Measurements from ENCODE around the gene PDE7B.

The PDE7B gene

DNA sequence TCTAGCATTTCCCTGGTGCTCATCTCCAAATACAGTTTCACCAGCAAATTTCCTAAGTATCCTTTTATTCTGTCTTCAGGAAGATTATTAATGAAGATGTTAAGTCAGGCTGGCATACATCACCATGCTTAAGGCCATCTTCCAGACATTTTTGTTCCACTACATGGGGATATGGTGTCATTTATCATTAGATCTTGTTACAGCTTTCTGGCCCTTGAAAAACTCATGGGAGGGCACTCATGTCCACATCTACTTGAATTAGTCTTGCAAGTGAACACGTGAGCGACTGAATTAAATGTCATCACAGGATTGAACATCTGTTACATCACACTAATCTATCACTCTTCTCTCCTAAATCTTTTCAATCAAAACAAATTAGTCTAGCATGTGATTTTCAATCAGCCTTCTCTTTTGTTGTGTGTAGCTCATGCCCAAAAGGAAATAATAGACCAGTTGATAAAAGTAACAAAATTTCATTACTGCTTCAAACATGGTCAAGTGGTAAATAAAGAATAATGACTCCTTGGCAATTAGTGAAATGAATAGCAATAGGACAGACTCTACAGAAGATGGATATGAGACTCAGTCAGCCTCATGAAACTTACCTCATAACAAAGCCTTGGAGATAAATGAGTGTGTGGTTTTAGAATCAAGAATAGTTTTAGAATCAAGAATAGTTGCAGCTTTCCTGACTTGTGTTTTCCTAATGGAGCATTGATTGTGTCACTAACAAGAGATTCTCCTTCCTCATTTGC, 318.1 kb downstream of the PDE7B start:
- no peak for DNase-seq (ENCODE audit: extremely low spot score)
- POLR2A ChIA-PET: no interaction called here
- CTCF ChIA-PET: interaction anchor here (0.5 kb wide), 1 partner anchor 1853 kb away, joined by 3 read pairs; no protein-coding TSS in a partner anchor
- TF ChIP-seq, protein P1, sequence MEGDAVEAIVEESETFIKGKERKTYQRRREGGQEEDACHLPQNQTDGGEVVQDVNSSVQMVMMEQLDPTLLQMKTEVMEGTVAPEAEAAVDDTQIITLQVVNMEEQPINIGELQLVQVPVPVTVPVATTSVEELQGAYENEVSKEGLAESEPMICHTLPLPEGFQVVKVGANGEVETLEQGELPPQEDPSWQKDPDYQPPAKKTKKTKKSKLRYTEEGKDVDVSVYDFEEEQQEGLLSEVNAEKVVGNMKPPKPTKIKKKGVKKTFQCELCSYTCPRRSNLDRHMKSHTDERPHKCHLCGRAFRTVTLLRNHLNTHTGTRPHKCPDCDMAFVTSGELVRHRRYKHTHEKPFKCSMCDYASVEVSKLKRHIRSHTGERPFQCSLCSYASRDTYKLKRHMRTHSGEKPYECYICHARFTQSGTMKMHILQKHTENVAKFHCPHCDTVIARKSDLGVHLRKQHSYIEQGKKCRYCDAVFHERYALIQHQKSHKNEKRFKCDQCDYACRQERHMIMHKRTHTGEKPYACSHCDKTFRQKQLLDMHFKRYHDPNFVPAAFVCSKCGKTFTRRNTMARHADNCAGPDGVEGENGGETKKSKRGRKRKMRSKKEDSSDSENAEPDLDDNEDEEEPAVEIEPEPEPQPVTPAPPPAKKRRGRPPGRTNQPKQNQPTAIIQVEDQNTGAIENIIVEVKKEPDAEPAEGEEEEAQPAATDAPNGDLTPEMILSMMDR (IDR thresholded peaks at IDR 0.05; ENCODE audit: control extremely low read depth, extremely low read depth, low read depth, missing control alignments): no peak

DNA sequence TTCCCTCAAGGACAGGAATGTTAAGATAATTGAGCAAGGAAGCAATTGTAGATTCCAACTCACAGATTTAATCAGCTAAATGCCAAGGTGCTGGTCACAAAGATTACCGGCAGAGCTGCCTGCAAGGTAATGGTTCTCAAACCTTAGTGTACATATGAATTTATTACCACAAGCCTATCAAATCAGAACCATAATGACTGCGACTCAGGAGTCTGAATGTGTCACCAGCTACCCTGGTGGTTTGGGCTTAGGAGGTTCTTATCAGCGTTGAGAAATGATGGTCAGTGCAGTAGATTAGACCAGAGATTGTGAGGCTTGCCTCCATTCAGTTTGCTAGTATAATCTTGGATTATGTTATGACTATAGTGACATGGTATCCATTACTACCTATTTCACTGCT, 319.7 kb downstream of the PDE7B start:
- CTCF ChIA-PET: no interaction called here
- TF ChIP-seq, protein P1 (IDR thresholded peaks at IDR 0.05; ENCODE audit: control extremely low read depth, extremely low read depth, low read depth, missing control alignments): no peak
- no peak for DNase-seq (ENCODE audit: extremely low spot score)
- POLR2A ChIA-PET: no interaction called here

DNA sequence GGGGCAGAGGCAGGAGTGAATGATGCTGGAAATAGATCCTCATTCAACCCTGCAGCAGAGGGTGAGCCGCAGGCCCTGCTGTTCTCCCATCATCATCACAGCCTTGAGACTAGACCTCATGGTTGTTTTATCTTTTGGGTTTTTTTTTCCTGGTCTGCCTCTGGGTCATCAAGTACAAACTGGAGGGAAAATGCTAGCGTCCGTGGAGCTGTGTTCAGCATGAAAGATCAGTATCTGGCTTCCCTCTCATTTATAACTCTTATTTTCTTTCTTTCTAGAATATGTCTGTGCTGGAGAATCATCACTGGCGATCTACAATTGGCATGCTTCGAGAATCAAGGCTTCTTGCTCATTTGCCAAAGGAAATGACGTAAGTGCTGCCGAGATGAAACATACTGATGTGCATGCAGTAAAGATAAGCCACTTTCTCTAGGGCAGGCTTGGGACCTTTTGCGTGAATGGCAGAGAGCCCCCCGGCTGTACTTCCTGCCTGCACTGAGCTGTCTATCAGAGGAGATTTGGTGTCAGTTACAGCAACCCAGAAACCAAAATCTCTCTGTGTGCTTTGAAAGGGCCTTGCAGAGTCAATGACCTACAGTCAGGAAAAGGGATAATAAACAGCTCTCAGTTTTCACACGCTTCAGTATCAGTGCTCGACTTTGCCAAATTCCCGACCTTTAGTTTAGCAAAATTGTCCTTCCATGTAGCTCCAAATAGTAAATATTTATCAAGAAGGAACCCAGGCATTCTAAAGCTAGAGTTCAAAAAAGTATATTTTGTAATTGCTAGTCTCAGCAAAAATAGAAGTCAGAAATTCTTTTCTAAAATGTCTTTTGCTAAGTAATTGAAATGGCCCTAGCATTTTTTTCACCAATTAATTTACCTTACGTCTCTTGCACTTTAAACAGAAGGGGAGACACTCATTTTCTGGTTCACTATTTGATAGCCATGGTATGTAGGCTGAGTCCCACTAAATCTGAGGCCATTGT, 322.3 kb downstream of the PDE7B start:
- POLR2A ChIA-PET: no interaction called here
- DNase-seq (ENCODE audit: extremely low spot score): no peak
- CTCF ChIA-PET: interaction anchor here (1.1 kb wide), 1 partner anchor 17 kb away, joined by 4 read pairs; no protein-coding TSS in a partner anchor
- TF ChIP-seq, protein P1 (IDR thresholded peaks at IDR 0.05; ENCODE audit: control extremely low read depth, extremely low read depth, low read depth, missing control alignments): no peak

GRCh38 chr6:136174510-136174909, 323.0 kb downstream of the PDE7B start:
- POLR2A ChIA-PET: no interaction called here
- CTCF ChIA-PET: interaction anchor here (1.1 kb wide), 1 partner anchor 17 kb away, joined by 4 read pairs; no protein-coding TSS in a partner anchor
- TF ChIP-seq, protein P1 (IDR thresholded peaks at IDR 0.05; ENCODE audit: control extremely low read depth, extremely low read depth, low read depth, missing control alignments): no peak

GRCh38 chr6:136175873-136176272, 324.4 kb downstream of the PDE7B start:
- TF ChIP-seq, protein P1 (IDR thresholded peaks at IDR 0.05; ENCODE audit: control extremely low read depth, extremely low read depth, low read depth, missing control alignments): no peak
- ChIA-PET CTCF (no interaction called here), POLR2A (no interaction called here)
- no peak for DNase-seq (ENCODE audit: extremely low spot score)

More at GRCh38 chr6:136174510-136174909, 323.0 kb downstream of the PDE7B start:
- DNase-seq (ENCODE audit: extremely low spot score): no peak

- TF ChIP-seq, protein P1 (IDR thresholded peaks at IDR 0.05; ENCODE audit: control extremely low read depth, extremely low read depth, low read depth, missing control alignments): no peak
- POLR2A ChIA-PET: no interaction called here
- CTCF ChIA-PET: no interaction called here
- no peak for DNase-seq (ENCODE audit: extremely low spot score)
Measured at GRCh38 chr6:136178749-136179148, 327.2 kb downstream of the PDE7B start.

Measured in GM10248 (cell line).